A673 (cell line): ENCODE data around the gene HEATR1.

Experiments used
- CTCF ChIP-seq: fragments of 300-800, 200-600 bp; sonication (generic); conservative IDR thresholded peaks from 2 replicates; pipeline ENCODE4 v1.5.1; 2017; ENCODE audit warnings: low read depth, mild to moderate bottlenecking, antibody characterized with exemption, low read length, moderate library complexity, mixed read lengths
- EZH2 ChIP-seq: fragments of 200-600 bp; sonication (generic); IDR thresholded peaks from 2 replicates; pipeline ENCODE4 v1.6.1; 2017; ENCODE audit warnings: borderline replicate concordance, low read depth, mild to moderate bottlenecking, mixed read lengths, antibody characterized with exemption, low read length; ENCODE audit not compliant: poor library complexity, severe bottlenecking

- no peak for TF ChIP-seq CTCF
- no peak for TF ChIP-seq EZH2
Observed at GRCh38 chr1:236524142-236524894, 80.0 kb downstream of the HEATR1 start.
